Heart left ventricle (tissue), 16 donors: ENCODE data around the gene OSBP2. TPM values are rescaled to one million over a fixed set of nuclear protein-coding genes. Genes with fewer than 3 reads are reported as not detected.
A peak's percentile ranks its signal among the peaks of the same experiment; 100 is the strongest.

Source experiments
- ATAC-seq, 4 donors: fragments of 200-7000 bp; cut with Tn5 transposase; one replicate each; pipeline ENCODE4 v1.9.1; 2020 to 2022; ENCODE audit warnings: moderate library complexity in 4 of 4, mild to moderate bottlenecking in 3 of 4, moderate number of reproducible peaks in 1 of 4
- DNase-seq, 5 donors: peaks; one replicate each; pipeline ENCODE4 v3.0.0-alpha.2; 2020
- H3K27ac ChIP-seq, 12 donors: fragments of 200-600 bp; sonication (generic) in 4 of 12; one replicate each; pipeline versions ENCODE4 v1.5.0 to v1.8.0; 2016 to 2022; ENCODE audit warnings: mild to moderate bottlenecking in 2 of 12
- H3K27me3 ChIP-seq, 9 donors: fragments of 200-600 bp; sonication (generic) in 2 of 9; one replicate each; pipeline versions ENCODE4 v1.5.1 to v1.8.0; 2016 to 2022; ENCODE audit warnings: mild to moderate bottlenecking in 3 of 9
- H3K36me3 ChIP-seq, 9 donors: fragments of 200-600 bp; sonication (generic) in 2 of 9; one replicate each; pipeline versions ENCODE4 v1.5.0 to v1.8.0; 2018 to 2022; ENCODE audit warnings: mild to moderate bottlenecking in 2 of 9
- H3K4me1 ChIP-seq, 12 donors: fragments of 200-600 bp; sonication (generic) in 4 of 12; one replicate each; pipeline versions ENCODE4 v1.5.0 to v1.8.0; 2016 to 2022; ENCODE audit warnings: mild to moderate bottlenecking in 3 of 12
- H3K4me3 ChIP-seq, 12 donors: fragments of 200-600 bp; sonication (generic) in 4 of 12; one replicate each; pipeline versions ENCODE4 v1.5.0 to v1.8.0; 2017 to 2022; ENCODE audit warnings: mild to moderate bottlenecking in 9 of 12, moderate library complexity in 4 of 12
- H3K9me3 ChIP-seq, 12 donors: fragments of 200-600 bp; sonication (generic) in 4 of 12; one replicate each; pipeline versions ENCODE4 v1.5.0 to v1.8.0; 2016 to 2022; ENCODE audit warnings: mild to moderate bottlenecking in 1 of 12
- CTCF ChIP-seq, 12 donors: fragments of 200-600 bp; sonication (generic) in 4 of 12; IDR thresholded peaks; one replicate each; pipeline versions ENCODE4 v1.5.0 to v1.8.0; 2018 to 2022; ENCODE audit warnings: antibody characterized with exemption in 12 of 12, mild to moderate bottlenecking in 5 of 12
- POLR2A ChIP-seq, 2 donors: fragments of 450-650 bp; IDR thresholded peaks; one replicate each; pipeline ENCODE4 v1.6.1; 2017; ENCODE audit warnings: antibody characterized with exemption in 2 of 2, mild to moderate bottlenecking in 2 of 2, moderate library complexity in 2 of 2
- WGBS, 4 donors: extraction: QIAGEN DNeasy Blood & Tissue Kit in 2 of 4; methylation state at CpG; one replicate each; pipeline versions ENCODE4 v1.1.5 to v1.1.7; 2013 to 2018; 5-methylcytosine and 5-hydroxymethylcytosine counted together
- intact Hi-C, 10 donors: fragments of 100-400 bp; cut with DNase I; formaldehyde crosslinking; loops; one replicate each; pipeline versions ENCODE4 v1.11.1 to v1.14.2; 2022
- polyA plus RNA-seq, 2 donors: library from polyadenylated mRNA; stranded (reverse); fragments of 200-250 nt; gene quantifications; one replicate each; pipeline ENCODE4 v1.2.3, GENCODE V29; 2013
- total RNA-seq, 9 donors: library from RNA; depleted of rRNA in 2 of 9; stranded (reverse); fragments of >200 nt in 2 of 9; fragmentation: NEBNext Ultra II Directional in 3 of 9; extraction: Animal tissue kit (Norgen Biotek cat#: 25700) in 3 of 9; gene quantifications; one replicate each; pipeline versions ENCODE4 v1.1.0 to v1.2.4, GENCODE V29; 2016 to 2023
- donor health status: ischemic (EF 13 %, LVEDD 7.1; RV severe dilation, severe dysfunction).
- donor health status: healthy with polysubstance abuse.
- donor health status: DM: no; HTN: yes; CAD: no.
- donor health status: DM: no; HTN: no; CAD: no.
- donor health status: ischemic (EF 25% LVEDD 6.9; RV normal size, moderate dysfunction).
- donor health status: ischemic (EF 25% LVEDD 5.7; RV mildly dilated, moderate dysfunction).
- donor health status: healthy.
- donor health status: DM: yes; HTN: yes; CAD: no.
- donor health status: ischemic (EF 35%, LVEDD 5.7; RV mildly dilated, moderate dysfunction).
- donor health status: nonischemic (EF 11% LVEDD 7.7; RV severe dilation, severe dysfunction).
- donor health status: DM: yes; HTN: yes; CAD: no.
- donor health status: PGD.
- donor health status: ischemic (EF 29% LVEDD 5.4; RV normal size, mild dysfunction).
- donor health status: nonischemic (EF 23%, LVEDD 6.1; RV moderate dilation, normal function).

OSBP2 gene
- total and polyA plus RNA-seq, 11 donors: 2.0 to 23.5 (median 12.2) TPM

- H3K27ac ChIP-seq: no peak overlapping the region
- H3K36me3 ChIP-seq: peaks cover 0 to 7% (median 0%) of the 10 kb centered on the region in 9 donors
- H3K27me3 ChIP-seq: no peaks in the 10 kb centered on the region
- WGBS, 4 donors: 83 to 97% (median 92%) methylated on average over 1 to 7 of the region's 7 CpGs
- H3K4me1 ChIP-seq: peaks cover 0 to 36% (median 19%) of the 10 kb centered on the region in 12 donors
- H3K9me3 ChIP-seq: no peaks in the 10 kb centered on the region
- no peak for TF ChIP-seq POLR2A (IDR thresholded peaks at IDR 0.05)
- TF ChIP-seq CTCF (IDR thresholded peaks at IDR 0.05): no peak
- no peak for ATAC-seq
- DNase-seq: peak in 3 of 5 donors; percentile 4 to 24 (median 6)
- H3K4me3 ChIP-seq: no peak overlapping the region
- intact Hi-C loops: loop anchor here in 2 of 10 donors (10.0 kb wide), 2 partner anchors 109 to 119 kb away; no protein-coding TSS in a partner anchor
These were observed 189.0 kb downstream of the OSBP2 start for GRCh38 chr22:30883586-30884145.

- 77 to 90% (median 83%) methylated on average over 6 to 18 of the region's 18 CpGs for WGBS, 4 donors
- peak in 3 of 5 donors; percentile 12 to 53 (median 22) for DNase-seq
- no peaks in the 10 kb centered on the region for H3K9me3 ChIP-seq
These were observed 189.7 kb downstream of the OSBP2 start for GRCh38 chr22:30884211-30885000.

GRCh38 chr22:30885001-30885366 lies 190.3 kb downstream of the OSBP2 start:
- intact Hi-C loops: loop anchor here in 2 of 10 donors (10.0 kb wide), 2 partner anchors 110 to 120 kb away; no protein-coding TSS in a partner anchor
- Histone ChIP-seq H3K4me1 (peaks cover 0 to 27% (median 12%) of the 10 kb centered on the region in 12 donors), H3K9me3 (no peaks in the 10 kb centered on the region), H3K36me3 (peaks cover 0 to 19% (median 5%) of the 10 kb centered on the region in 9 donors), H3K4me3 (no peak overlapping the region), H3K27me3 (no peaks in the 10 kb centered on the region), H3K27ac (no peak overlapping the region)
- ATAC-seq: no peak
- TF ChIP-seq POLR2A (IDR thresholded peaks at IDR 0.05) (no peak), CTCF (IDR thresholded peaks at IDR 0.05) (no peak)
- peak in 2 of 5 donors; percentile 3 to 14 for DNase-seq
- WGBS, 4 donors: 70 to 88% (median 83%) methylated on average over 2 to 5 of the region's 5 CpGs

More at GRCh38 chr22:30884211-30885000, 189.7 kb downstream of the OSBP2 start:
- ATAC-seq: no peak
- Histone ChIP-seq H3K36me3 (peaks cover 0 to 13% (median 5%) of the 10 kb centered on the region in 9 donors), H3K4me1 (peaks cover 0 to 29% (median 14%) of the 10 kb centered on the region in 12 donors), H3K4me3 (no peak overlapping the region), H3K27ac (no peak overlapping the region), H3K27me3 (no peaks in the 10 kb centered on the region)
- TF ChIP-seq CTCF (IDR thresholded peaks at IDR 0.05) (no peak), POLR2A (IDR thresholded peaks at IDR 0.05) (no peak)
- intact Hi-C loops: loop anchor here in 2 of 10 donors (10.0 kb wide), 2 partner anchors 110 to 120 kb away; no protein-coding TSS in a partner anchor

GRCh38 chr22:30885591-30885990 lies 190.9 kb downstream of the OSBP2 start:
- WGBS, 4 donors: 90 to 92% (median 91%) methylated on average over 5 to 9 of the region's 9 CpGs
- Histone ChIP-seq H3K4me3 (no peak overlapping the region), H3K9me3 (no peaks in the 10 kb centered on the region), H3K27me3 (no peaks in the 10 kb centered on the region), H3K36me3 (peaks cover 0 to 21% (median 5%) of the 10 kb centered on the region in 9 donors), H3K27ac (no peak overlapping the region), H3K4me1 (peaks cover 0 to 27% (median 12%) of the 10 kb centered on the region in 12 donors)
- ATAC-seq (no peak), DNase-seq (peak in 3 of 5 donors; percentile 1 to 36 (median 7))
- TF ChIP-seq POLR2A (IDR thresholded peaks at IDR 0.05): no peak
- TF ChIP-seq CTCF (IDR thresholded peaks at IDR 0.05): no peak
- intact Hi-C loops: loop anchor here in 2 of 10 donors (10.0 kb wide), 2 partner anchors 111 to 121 kb away; no protein-coding TSS in a partner anchor
